Transverse colon (tissue), 4 donors: ENCODE measurements around the gene PACRG. TPM values are rescaled to one million over a fixed set of nuclear protein-coding genes. Genes with fewer than 3 reads are reported as not detected.

ENCODE experiments used
- DNase-seq: peaks from one replicate; pipeline ENCODE4 v3.0.0-alpha.2; 2019
- H3K27ac ChIP-seq, 4 donors: fragments of 200-600 bp; sonication (generic); 2 replicates each; pipeline ENCODE4 v1.5.1; 2016 to 2018; ENCODE audit warnings: inconsistent platforms in 4 of 4
- H3K27me3 ChIP-seq: fragments of 200-600 bp; sonication (generic); 2 replicates; pipeline ENCODE4 v1.5.1; 2017; ENCODE audit warnings: inconsistent platforms
- H3K36me3 ChIP-seq, 4 donors: fragments of 200-600 bp; sonication (generic); 2 replicates each; pipeline ENCODE4 v1.5.1; 2017 to 2019; ENCODE audit warnings: inconsistent platforms in 4 of 4
- H3K4me1 ChIP-seq, 4 donors: fragments of 200-600 bp; sonication (generic); 2 replicates each; pipeline ENCODE4 v1.5.1; 2017 to 2020; ENCODE audit warnings: inconsistent platforms in 4 of 4
- H3K4me3 ChIP-seq, 4 donors: fragments of 200-600 bp; sonication (generic); 1 replicate in 1 of 4; 2 replicates in 3 of 4; pipeline versions ENCODE4 v1.5.1 to v1.6.1; 2017 to 2019; ENCODE audit warnings: inconsistent platforms in 4 of 4
- H3K9me3 ChIP-seq, 2 donors: fragments of 200-600 bp; sonication (generic); 2 replicates each; pipeline ENCODE4 v1.5.1; 2017 to 2019; ENCODE audit warnings: inconsistent platforms in 2 of 2
- EP300 ChIP-seq: sonication (generic); formaldehyde crosslinking; IDR thresholded peaks from one replicate; pipeline ENCODE4 v1.6.1; 2017; ENCODE audit warnings: antibody characterized with exemption, low read depth
- POLR2A ChIP-seq: fragments of 450-650 bp; IDR thresholded peaks from one replicate; pipeline ENCODE4 v1.6.1; 2016; ENCODE audit warnings: antibody characterized with exemption, mild to moderate bottlenecking, moderate library complexity
- POLR2AphosphoS5 ChIP-seq, 3 donors: sonication (generic); formaldehyde crosslinking; IDR thresholded peaks; one replicate each; pipeline ENCODE4 v1.6.1; 2016; ENCODE audit warnings: antibody characterized with exemption in 3 of 3
- WGBS, 2 donors: methylation state at CpG; one replicate each; pipeline ENCODE4 v1.1.5; 2018; ENCODE audit warnings: low coverage in 1 of 2; 5-methylcytosine and 5-hydroxymethylcytosine counted together
- in situ Hi-C, 4 donors: fragments of 200-750 bp; cut with MboI; loops; one replicate each; pipeline versions ENCODE4 v1.15.0 to v1.15.1; 2017; ENCODE audit warnings: low sequenced_read_pairs in 3 of 4, low pct_ligation_motif_present in 1 of 4, low pct_unique_long_range_greater_than_20kb in 1 of 4
- intact Hi-C: fragments of 100-400 bp; cut with DNase I; formaldehyde crosslinking; loops from one replicate; pipeline ENCODE4 v1.15.1; 2023; ENCODE audit warnings: low total_unique reads
- total RNA-seq, 4 donors: library from RNA; depleted of rRNA; stranded (reverse); fragments of >200 nt; gene quantifications; one replicate each; pipeline ENCODE4 v1.1.0, GENCODE V29; 2016
- TF ChIP-seq, protein P1 (sequence below), 5 experiments: fragments of 200-600 bp in 3 of 5; fragments of 450-650 bp in 2 of 5; sonication (generic) in 3 of 5; IDR thresholded peaks; 1 replicate in 2 of 5; 2 replicates in 3 of 5; pipeline ENCODE4 v1.5.1; 2016 to 2017; ENCODE audit warnings: antibody characterized with exemption in 5 of 5, inconsistent platforms in 3 of 5, mild to moderate bottlenecking in 2 of 5, moderate library complexity in 1 of 5

Gene PACRG
- total RNA-seq, 4 donors from 2014 or later: 1.2 to 13.8 (median 1.4) TPM; not detected in 1

DNA sequence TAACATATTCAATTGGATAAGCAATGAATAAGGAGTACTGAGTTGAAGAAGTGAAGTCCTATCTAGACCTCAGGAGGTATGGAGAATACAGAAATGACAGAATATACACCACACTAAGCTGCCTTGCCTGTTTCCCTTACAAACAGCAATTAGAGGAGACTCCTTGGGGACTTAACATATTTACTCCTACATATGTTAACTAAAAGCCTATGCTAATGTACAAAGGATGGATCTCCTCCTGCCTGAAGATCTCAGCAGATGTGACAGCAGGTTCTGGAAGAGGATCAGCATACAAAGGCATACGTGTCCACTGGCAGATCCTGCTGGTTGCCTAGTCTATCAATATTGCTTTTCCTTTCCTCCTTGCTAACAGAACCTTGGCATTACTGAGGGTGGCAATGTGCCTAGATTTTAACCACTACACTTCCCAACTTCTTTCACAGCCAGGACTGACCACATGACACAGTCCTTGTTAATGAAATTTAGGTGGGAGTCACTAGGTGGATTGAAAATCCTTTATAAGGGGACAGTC, 29.8 kb upstream of the PACRG start:
- DNase-seq: no peak
- no peaks in the 10 kb centered on the region for H3K27me3 ChIP-seq
- no peaks in the 10 kb centered on the region for H3K36me3 ChIP-seq
- in situ Hi-C loops: no loop called here
- intact Hi-C loops: no loop called here
- TF ChIP-seq POLR2AphosphoS5 (IDR thresholded peaks at IDR 0.05) (no peak), EP300 (no peak), POLR2A (no peak)
- TF ChIP-seq, protein P1, sequence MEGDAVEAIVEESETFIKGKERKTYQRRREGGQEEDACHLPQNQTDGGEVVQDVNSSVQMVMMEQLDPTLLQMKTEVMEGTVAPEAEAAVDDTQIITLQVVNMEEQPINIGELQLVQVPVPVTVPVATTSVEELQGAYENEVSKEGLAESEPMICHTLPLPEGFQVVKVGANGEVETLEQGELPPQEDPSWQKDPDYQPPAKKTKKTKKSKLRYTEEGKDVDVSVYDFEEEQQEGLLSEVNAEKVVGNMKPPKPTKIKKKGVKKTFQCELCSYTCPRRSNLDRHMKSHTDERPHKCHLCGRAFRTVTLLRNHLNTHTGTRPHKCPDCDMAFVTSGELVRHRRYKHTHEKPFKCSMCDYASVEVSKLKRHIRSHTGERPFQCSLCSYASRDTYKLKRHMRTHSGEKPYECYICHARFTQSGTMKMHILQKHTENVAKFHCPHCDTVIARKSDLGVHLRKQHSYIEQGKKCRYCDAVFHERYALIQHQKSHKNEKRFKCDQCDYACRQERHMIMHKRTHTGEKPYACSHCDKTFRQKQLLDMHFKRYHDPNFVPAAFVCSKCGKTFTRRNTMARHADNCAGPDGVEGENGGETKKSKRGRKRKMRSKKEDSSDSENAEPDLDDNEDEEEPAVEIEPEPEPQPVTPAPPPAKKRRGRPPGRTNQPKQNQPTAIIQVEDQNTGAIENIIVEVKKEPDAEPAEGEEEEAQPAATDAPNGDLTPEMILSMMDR (IDR thresholded peaks at IDR 0.05): no peak
- H3K4me1 ChIP-seq: no peaks in the 10 kb centered on the region
- no peaks in the 10 kb centered on the region for H3K9me3 ChIP-seq
- no peak overlapping the region for H3K27ac ChIP-seq
- 57 to 67% methylated on average over 1 of the region's 1 CpG for WGBS, 2 donors
- H3K4me3 ChIP-seq: no peak overlapping the region

- no peak overlapping the region for H3K27ac ChIP-seq
- no peaks in the 10 kb centered on the region for H3K9me3 ChIP-seq
- no peak for DNase-seq
- in situ Hi-C loops: no loop called here
- H3K36me3 ChIP-seq: no peaks in the 10 kb centered on the region
- no peaks in the 10 kb centered on the region for H3K27me3 ChIP-seq
- intact Hi-C loops: no loop called here
- no peak overlapping the region for H3K4me3 ChIP-seq
- no peaks in the 10 kb centered on the region for H3K4me1 ChIP-seq
- TF ChIP-seq EP300: no peak
- no peak for TF ChIP-seq POLR2A
- TF ChIP-seq, protein P1 (IDR thresholded peaks at IDR 0.05): no peak
- TF ChIP-seq POLR2AphosphoS5 (IDR thresholded peaks at IDR 0.05): no peak
These were observed 29.3 kb upstream of the PACRG start for GRCh38 chr6:162698440-162698839.

DNA sequence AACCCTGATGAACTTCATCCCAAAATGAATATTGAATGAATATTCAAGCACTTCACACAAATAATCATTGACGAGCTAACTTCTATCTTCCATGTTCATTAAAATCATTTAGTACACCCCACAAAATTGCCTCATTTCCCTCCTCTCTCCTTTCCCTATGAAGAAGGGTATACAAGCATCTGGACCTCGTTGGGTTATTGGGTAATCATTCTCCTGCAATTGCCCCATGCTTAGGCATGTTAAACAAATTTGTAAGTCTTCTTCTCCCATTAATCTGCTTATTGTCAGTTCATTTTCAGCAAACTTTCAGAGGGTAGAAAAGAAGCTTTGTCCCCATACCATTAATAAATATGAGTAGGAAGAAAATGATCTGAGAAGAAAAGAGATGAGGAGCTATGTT, 27.8 kb upstream of the PACRG start:
- intact Hi-C loops: no loop called here
- Histone ChIP-seq H3K27me3 (no peaks in the 10 kb centered on the region), H3K36me3 (no peaks in the 10 kb centered on the region), H3K9me3 (no peaks in the 10 kb centered on the region), H3K4me1 (no peaks in the 10 kb centered on the region), H3K27ac (no peak overlapping the region), H3K4me3 (no peak overlapping the region)
- no peak for TF ChIP-seq POLR2A
- TF ChIP-seq POLR2AphosphoS5 (IDR thresholded peaks at IDR 0.05): no peak
- TF ChIP-seq EP300: no peak
- TF ChIP-seq, protein P1 (IDR thresholded peaks at IDR 0.05): no peak
- DNase-seq: no peak
- WGBS, 2 donors: 60 to 63% methylated on average over 2 of the region's 2 CpGs
- in situ Hi-C loops: no loop called here

GRCh38 chr6:162700966-162701365, 26.8 kb upstream of the PACRG start:
- Histone ChIP-seq H3K4me3 (no peak overlapping the region), H3K36me3 (no peaks in the 10 kb centered on the region), H3K4me1 (peaks cover 0 to 4% (median 0%) of the 10 kb centered on the region in 4 donors), H3K27me3 (no peaks in the 10 kb centered on the region), H3K9me3 (no peaks in the 10 kb centered on the region), H3K27ac (no peak overlapping the region)
- TF ChIP-seq POLR2A (no peak), EP300 (no peak), POLR2AphosphoS5 (IDR thresholded peaks at IDR 0.05) (no peak)
- TF ChIP-seq, protein P1 (IDR thresholded peaks at IDR 0.05): no peak
- in situ Hi-C loops (no loop called here), intact Hi-C loops (no loop called here)
- no peak for DNase-seq
- WGBS, 2 donors: 83 to 90% methylated on average over 3 of the region's 3 CpGs
